GM19025 (cell line): ENCODE measurements around the gene CNOT6L.

Experiments used
- ATAC-seq: cut with Tn5 transposase; IDR thresholded peaks from one replicate; pipeline ENCODE4 v1.9.1; 2021; ENCODE audit warnings: mild to moderate bottlenecking, low read depth, moderate library complexity; ENCODE audit not compliant: unreplicated experiment

CNOT6L gene

DNA sequence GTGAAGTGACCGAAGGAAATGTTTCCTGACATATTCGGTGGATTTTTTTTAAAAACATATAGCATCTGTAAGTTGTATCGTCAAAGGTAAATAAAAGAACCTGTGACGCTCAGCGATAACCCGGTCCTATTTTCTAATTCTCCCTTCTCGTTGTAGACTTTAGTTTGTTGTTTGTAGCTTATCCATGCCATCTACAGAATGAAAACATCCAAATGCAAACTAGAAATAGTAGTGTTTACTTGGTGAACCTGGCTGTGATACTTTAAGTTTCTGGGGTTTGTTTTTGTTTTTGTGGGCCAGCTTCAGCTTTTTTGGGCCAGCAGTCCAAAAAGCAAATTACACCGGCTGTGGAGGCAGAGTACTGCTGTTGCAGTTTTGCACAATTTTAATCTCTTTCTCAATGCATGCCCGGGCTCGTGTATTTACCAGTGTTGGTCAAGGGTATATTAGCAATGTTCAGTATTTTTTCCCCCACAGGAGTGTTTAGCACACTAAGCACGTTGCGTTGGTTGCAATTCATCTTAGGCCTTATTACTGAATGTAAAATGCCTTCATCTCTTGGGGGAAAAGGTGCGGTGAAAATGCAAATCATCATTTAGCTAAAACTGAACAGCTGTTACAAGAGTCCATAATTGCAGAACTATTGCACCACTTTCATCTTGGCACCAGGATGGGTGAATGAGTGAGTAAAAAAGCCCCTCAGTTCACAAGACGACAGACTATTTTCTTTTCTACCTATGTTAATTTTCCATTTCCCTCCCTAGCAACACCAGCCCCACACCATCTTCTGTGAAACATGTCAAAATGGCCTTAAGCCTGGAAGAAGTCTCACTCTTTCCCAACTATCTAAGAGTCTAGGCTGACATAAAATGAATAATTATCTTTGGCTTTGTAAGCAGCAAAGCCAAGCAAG, 1.7 kb upstream of the CNOT6L start:
- ATAC-seq: no peak

DNA sequence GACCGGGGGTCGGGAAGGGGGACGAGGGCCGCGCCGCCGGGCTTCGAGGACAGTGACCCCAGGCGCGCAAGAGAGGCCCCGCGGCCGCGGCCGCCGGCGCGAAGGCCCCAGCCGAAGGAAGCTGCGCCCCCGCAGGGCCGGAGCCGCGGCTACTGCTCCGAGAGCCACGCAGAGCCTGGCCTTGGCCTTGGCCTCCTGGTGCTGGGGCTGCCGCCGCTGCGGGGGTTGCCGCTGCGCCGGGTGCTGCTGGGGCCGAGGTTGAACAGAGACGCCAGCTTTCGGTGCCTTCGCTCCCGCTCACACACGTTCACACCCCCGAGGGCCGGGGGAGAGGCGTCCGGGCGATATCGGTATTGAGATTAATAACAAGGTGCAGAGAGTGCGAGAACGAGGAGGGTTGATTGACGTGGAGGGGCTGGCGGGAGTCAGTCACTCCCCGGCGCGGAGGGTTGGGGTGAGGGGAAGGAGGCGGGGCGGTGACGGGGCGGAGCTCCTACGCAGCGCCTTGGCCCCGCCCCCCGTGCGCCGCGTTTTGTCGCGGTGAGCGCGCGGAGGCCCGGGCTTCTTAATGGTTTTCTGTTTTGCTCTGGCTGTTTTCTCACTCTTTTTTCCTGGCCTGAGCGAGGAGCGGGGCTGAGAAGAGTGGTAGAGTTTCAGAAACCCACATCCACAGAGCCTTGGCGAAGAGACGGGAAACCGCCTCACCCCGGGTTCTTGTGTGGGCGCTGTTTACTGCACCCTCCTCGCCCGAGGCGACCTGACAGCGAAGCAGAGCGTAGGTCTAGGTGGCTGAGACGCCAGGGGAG, 878 bp upstream of the CNOT6L start:
- ATAC-seq: peak; percentile 75

DNA sequence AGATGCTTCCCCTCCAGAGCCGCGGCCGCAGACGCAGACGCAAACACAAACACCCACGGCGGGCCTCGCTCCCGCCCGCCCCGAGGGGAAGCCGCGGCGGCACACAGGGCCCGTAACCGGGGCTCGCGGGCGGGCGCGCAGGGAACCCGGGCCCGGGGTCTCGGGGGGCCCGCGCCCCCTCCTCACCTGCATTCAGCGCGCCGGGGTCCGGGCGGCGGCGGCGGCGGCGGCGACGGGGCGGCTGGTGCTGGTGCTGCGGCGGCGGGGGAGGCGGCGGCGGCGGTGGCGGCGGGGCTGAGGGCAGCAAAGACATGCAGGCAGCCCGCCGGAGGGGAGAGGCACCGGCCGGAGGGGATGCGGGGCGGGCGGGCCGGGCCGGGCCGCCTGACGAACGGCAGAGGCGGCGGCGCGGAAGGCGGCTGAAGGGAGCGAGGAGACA, 255 bp upstream of the CNOT6L start:
- ATAC-seq: peak; percentile 11

GRCh38 chr4:77818073-77818601, 1.0 kb downstream of the CNOT6L start:
- no peak for ATAC-seq

DNA sequence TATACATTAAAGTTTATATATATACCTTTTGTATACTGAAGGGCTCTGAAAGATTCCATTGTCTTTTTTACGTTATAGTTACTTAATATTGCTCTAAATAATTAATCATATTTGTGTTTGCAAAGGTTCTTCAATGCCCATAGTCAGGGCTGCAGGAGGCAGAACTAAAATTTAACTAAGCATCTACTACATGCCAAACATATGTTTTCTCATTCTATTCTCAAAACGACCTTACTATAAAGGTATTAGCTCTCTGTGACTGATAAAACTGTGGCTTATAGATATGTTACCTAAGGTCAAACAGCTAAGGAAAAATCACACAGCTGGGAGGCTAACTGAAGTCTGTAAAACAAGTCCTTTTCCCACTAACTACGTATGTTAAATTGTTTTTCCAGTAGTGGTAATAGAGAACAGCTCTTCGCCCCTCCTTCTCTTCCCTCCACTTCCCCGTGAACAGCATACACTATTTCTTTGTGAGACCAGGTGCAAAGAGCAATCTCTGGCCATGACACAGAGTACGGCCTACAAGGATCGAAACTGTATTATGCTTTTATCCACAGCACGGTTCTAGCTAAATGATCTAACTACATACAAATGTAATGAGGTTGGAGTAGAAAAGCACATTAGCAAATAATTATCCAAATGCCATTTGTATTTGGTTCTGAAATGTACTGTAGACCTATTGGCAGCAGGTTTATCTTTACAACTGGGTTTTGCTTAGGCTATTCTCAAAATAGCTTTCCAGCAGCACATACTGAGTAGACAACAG, 1.7 kb downstream of the CNOT6L start:
- no peak for ATAC-seq

DNA sequence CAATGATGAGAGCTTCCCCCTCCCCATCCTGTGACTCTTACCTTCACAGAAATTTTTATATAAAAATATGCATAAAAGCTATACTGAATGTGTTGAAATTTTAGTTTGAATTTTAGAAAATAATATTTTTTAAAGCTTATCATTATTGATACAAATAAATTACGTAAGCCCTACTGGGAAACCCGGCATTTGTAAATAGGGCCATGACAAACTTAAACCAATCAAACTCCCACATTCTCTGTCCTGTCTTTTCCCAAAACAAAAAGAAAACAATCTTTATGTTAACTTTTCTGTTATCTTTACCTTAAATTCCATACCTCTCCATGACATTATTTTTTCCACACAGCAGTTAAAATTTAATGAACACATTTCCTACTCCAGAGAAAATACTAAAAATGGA, 2.6 kb downstream of the CNOT6L start:
- ATAC-seq: no peak

DNA sequence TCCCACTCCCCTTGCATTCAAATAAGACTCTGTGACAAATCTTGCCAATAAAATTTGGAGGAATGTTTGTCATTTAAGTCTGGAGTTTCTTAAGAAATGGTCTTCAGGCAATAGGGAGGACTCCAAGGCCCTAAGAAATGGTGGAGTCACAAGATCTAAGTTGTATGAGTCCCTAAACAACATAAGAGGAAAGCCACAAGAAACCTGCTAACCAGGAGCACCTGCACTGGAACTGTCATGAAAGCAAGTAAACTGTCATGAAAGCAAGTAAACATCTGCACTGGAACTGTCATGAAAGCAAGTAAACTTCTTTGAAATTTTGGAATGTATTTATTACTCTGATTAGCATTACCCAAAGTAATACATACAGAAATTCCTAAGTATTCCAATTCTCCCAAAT, 3.5 kb downstream of the CNOT6L start:
- ATAC-seq: no peak

GRCh38 chr4:77805840-77806239, 13.3 kb downstream of the CNOT6L start:
- ATAC-seq: no peak

GRCh38 chr4:77804471-77804870, 14.7 kb downstream of the CNOT6L start:
- no peak for ATAC-seq

DNA sequence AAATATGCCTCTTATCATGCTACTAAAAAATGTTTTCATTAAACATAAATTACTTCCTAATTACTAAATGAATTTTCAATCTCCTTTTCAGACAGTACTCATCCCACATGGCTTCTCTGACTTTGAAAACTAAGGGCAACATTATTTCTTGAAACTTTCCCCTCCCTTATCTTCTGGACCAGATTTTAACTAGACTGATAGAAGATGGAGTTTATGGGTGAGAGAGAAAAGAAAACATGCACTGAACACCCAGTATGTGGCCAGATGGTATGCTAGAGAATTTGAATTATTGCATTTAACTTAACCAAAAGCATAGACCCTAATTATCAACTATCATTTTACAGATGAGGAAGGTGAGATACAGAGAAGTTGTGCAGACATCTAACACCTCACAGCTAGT, 16.8 kb downstream of the CNOT6L start:
- ATAC-seq: no peak

DNA sequence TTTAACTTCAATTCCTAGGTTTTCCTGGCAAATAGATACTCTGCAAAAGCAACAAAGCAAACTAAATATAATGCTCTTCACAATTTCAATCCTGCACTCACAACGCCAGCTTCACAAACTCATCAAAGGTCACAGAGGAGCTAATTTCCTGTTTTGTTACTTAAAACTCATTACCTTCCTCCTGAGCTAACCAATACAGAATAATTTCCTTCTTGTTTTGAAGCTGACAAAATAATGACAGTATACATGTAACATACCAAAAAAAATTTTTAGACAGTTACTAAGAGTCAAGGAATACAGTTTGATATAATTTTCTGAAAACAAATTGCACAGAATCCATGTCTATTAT, 17.9 kb downstream of the CNOT6L start:
- no peak for ATAC-seq

DNA sequence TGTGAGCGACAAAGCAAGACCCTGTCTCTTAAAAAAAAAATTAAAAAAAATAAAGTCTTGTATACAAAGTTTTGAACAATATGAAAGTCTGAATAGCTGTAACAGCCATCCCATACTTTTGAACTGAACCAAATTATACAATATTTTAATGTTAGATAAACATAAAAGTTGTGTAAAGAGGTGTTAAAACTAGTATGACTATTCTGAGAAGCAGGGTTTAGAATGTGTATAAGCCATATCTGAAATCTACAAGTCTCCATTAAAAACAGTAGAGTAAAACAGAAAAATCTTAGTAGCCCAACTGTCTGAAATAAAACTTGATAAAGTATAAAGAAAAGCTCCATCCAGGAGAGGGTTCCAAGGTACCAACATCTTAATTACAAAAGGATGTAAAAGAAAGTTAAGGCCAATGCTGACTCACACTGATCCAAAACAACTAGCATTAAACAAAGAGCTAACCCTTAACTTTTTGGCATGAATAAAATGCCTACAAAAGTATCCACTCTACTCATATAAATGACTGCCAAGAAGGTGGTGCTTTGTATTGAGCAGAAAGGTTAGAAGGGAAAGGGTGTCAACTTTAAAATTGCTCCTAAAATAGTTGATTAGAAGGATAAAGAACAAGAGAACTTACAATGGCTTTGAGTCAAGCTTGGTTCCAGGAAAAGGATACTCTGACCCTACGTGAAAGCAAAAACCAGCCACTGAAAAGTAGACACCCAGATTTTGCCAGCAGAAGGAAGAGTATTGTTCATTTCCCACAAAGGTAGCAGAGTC, 18.5 kb downstream of the CNOT6L start:
- no peak for ATAC-seq

DNA sequence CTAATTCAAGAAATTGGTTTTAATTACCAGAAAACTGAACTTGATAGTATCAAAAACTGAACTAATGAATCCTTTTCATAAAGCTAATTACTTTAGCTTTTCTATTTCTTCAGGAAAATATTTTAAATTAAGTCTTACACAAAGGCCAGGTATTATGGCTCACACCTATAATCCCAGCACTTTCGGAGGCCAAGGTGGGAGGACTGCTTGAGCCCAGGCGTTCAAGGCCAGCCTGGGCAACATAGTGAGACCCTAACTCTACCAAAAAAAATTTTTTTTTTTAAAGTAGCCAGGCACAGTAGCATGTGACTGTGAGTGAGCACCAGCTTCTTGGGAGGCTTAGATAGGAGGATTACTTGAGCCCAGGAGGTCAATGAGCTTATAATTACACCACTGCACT, 19.1 kb downstream of the CNOT6L start:
- ATAC-seq: no peak

GRCh38 chr4:77798385-77798784, 20.8 kb downstream of the CNOT6L start:
- no peak for ATAC-seq

DNA sequence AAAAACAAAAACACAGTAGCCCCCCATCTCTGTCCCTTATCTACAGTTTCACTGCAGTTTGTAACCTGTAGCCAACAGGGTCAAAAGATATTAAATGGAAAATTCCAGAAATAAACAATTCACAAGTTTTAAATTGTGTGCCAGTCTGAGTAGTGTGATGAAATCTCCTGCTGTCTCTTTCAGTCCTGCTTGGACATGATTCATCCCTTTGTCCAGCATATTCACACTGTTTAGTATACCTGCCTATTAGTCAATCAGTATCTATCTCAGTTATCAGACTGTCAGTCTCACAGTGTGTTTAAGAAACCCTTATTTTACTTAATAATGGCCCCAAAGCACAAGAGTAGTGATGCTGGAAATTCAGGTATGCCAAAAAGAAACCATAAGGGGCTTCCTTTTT, 21.9 kb downstream of the CNOT6L start:
- ATAC-seq: no peak

GRCh38 chr4:77795326-77795725, 23.8 kb downstream of the CNOT6L start:
- no peak for ATAC-seq

DNA sequence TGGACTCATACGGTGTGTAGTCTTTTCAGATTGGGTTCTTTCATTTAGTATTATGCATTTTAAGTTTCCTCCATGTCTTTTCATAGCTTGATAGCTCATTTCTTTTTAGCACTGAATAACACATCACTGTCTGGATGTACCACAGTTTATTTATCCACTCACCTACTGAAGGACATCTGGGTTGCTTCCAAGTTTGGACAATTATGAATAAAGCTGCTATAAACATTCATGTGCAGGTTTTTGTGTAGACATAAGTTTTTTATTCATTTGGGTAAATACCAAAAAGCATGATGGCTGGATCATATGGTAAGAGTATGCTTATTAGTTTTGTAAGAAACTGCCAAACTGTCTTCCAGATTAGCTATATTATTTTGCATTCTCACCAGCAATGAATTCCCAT, 29.0 kb downstream of the CNOT6L start:
- no peak for ATAC-seq

GRCh38 chr4:77788990-77789389, 30.2 kb downstream of the CNOT6L start:
- no peak for ATAC-seq

- no peak for ATAC-seq
These were observed 31.2 kb downstream of the CNOT6L start for GRCh38 chr4:77787969-77788368.

- ATAC-seq: no peak
These were observed 33.5 kb downstream of the CNOT6L start for GRCh38 chr4:77785669-77786068.
